ENCODE results near the gene TM4SF5. TPM values are rescaled to one million over a fixed set of nuclear protein-coding genes. Genes with fewer than 3 reads are reported as not detected.
"Not testable (repeated sequence)": the region's sequence is repeated elsewhere in the genome, so short reads cannot be mapped to it uniquely, and the experiment has no call there.

Gene TM4SF5
- total and polyA plus RNA-seq, 4 donors, result 18.4 TPM; not detected in 3

- DNase-seq (no peak), ATAC-seq (ENCODE audit: low FRiP score) (no peak)
- no peaks in the 10 kb centered on the region for H3K9me3 ChIP-seq (ENCODE audit: control insufficient read depth, low read length)
- no peaks in the 10 kb centered on the region for H3K4me1 ChIP-seq (ENCODE audit: control insufficient read depth in 1 of 2, insufficient read depth in 2 of 2, low read length in 2 of 2)
- H3K36me3 ChIP-seq (ENCODE audit: control insufficient read depth in 1 of 2, insufficient read depth in 2 of 2, low read length in 1 of 2), result peaks cover 0 to 3% of the 10 kb centered on the region in 2 donors
- WGBS, 2 donors, result 75 to 77% methylated on average over 12 of the region's 12 CpGs
- intact Hi-C loops (cut with DNase I), result no loop called here
- no peak overlapping the region for H3K27ac ChIP-seq (ENCODE audit: low read depth in 1 of 2, low read length in 2 of 2)
- H3K4me3 ChIP-seq (ENCODE audit: low read length in 2 of 2), result no peak overlapping the region
- no peaks in the 10 kb centered on the region for H3K27me3 ChIP-seq (ENCODE audit: control insufficient read depth in 1 of 2, insufficient read depth in 2 of 2, low read length in 1 of 2)
These were observed 51.8 kb downstream of the TM4SF5 start for GRCh38 chr17:4823373-4824089.

GRCh38 chr17:4827399-4827798 is 55.7 kb downstream of the TM4SF5 start:
- no peaks in the 10 kb centered on the region for H3K27me3 ChIP-seq (ENCODE audit: control insufficient read depth in 1 of 2, insufficient read depth in 2 of 2, low read length in 1 of 2)
- intact Hi-C loops (cut with DNase I), result no loop called here
- H3K4me3 ChIP-seq (ENCODE audit: low read length in 2 of 2), result no peak overlapping the region
- ATAC-seq (ENCODE audit: low FRiP score) (no peak), DNase-seq (no peak)
- WGBS, 2 donors, result 74 to 78% methylated on average over 8 of the region's 8 CpGs
- H3K4me1 ChIP-seq (ENCODE audit: control insufficient read depth in 1 of 2, insufficient read depth in 2 of 2, low read length in 2 of 2), result no peaks in the 10 kb centered on the region
- H3K9me3 ChIP-seq (ENCODE audit: control insufficient read depth, low read length), result no peaks in the 10 kb centered on the region
- H3K27ac ChIP-seq (ENCODE audit: low read depth in 1 of 2, low read length in 2 of 2), result no peak overlapping the region
- H3K36me3 ChIP-seq (ENCODE audit: control insufficient read depth in 1 of 2, insufficient read depth in 2 of 2, low read length in 1 of 2), result peaks cover 0 to 3% of the 10 kb centered on the region in 2 donors

DNA sequence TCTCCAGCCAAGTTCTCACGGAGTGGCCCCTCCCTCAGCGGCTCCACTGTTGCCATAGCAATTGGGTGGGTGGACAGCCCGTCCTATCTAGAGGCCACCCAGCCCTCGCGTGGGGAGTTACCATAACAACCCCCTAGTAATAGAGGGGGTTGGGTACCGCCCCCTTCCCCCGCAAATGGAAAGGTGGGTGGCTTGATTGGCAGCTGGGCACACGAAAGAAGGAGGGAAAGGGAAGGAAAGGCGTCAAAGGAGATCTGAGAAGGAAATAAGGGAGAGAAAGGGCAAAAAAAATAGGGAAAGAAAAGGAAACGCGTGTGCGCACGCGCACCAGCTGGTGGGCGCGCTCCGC is 61.1 kb downstream of the TM4SF5 start:
- H3K36me3 ChIP-seq (ENCODE audit: control insufficient read depth in 1 of 2, insufficient read depth in 2 of 2, low read length in 1 of 2); intact Hi-C loops (cut with DNase I); H3K27ac ChIP-seq (ENCODE audit: low read depth in 1 of 2, low read length in 2 of 2); H3K27me3 ChIP-seq (ENCODE audit: control insufficient read depth in 1 of 2, insufficient read depth in 2 of 2, low read length in 1 of 2); ATAC-seq (ENCODE audit: low FRiP score); H3K9me3 ChIP-seq (ENCODE audit: control insufficient read depth, low read length); H3K4me1 ChIP-seq (ENCODE audit: control insufficient read depth in 1 of 2, insufficient read depth in 2 of 2, low read length in 2 of 2); DNase-seq: not testable (repeated sequence)
- 1 to 10% methylated on average over 9 to 11 of the region's 17 CpGs for WGBS, 2 donors
- peak overlapping the region in 1 of 2 donors; percentile 51 for H3K4me3 ChIP-seq (ENCODE audit: low read length in 2 of 2)

Other genes with a start within 250 kb of the TM4SF5 start
- gene MYBBP1A, start 216.5 kb upstream of the TM4SF5 start, total RNA-seq, result 10 to 100 TPM; 35.2 to 36.6 TPM
- 10 to 100 TPM in 1 of 2 donors, 1 to 10 TPM in 1; 8.0 to 37.6 TPM for gene MYBBP1A, start 216.5 kb upstream of the TM4SF5 start, polyA plus RNA-seq
- not detected for gene GGT6, start 211.3 kb upstream of the TM4SF5 start, total RNA-seq
- gene GGT6, start 211.3 kb upstream of the TM4SF5 start, polyA plus RNA-seq, result 1 to 10 TPM in 1 of 2 donors, not detected in 1; 3.5 TPM
- gene SMTNL2, start 187.4 kb upstream of the TM4SF5 start, total RNA-seq, result 1 to 10 TPM in 1 of 2 donors, under 1 TPM in 1; 0.49 to 1.7 TPM
- gene SMTNL2, start 187.4 kb upstream of the TM4SF5 start, polyA plus RNA-seq, result not detected
- not detected for gene ALOX15, start 130.2 kb upstream of the TM4SF5 start, total RNA-seq
- gene ALOX15, start 130.2 kb upstream of the TM4SF5 start, polyA plus RNA-seq, result not detected
- gene PELP1, start 67.7 kb upstream of the TM4SF5 start, total RNA-seq, result 10 to 100 TPM; 34.6 to 49.4 TPM
- gene PELP1, start 67.7 kb upstream of the TM4SF5 start, polyA plus RNA-seq, result 10 to 100 TPM; 11.0 to 39.2 TPM
- 100 to 1,000 TPM in 1 of 2 donors, 10 to 100 TPM in 1; 71.8 to 119 TPM for gene ARRB2, start 61.3 kb upstream of the TM4SF5 start, total RNA-seq
- gene ARRB2, start 61.3 kb upstream of the TM4SF5 start, polyA plus RNA-seq, result 10 to 100 TPM; 23.2 to 55.2 TPM
- 10 to 100 TPM in 1 of 2 donors, 1 to 10 TPM in 1; 7.9 to 16.7 TPM for gene MED11, start 40.5 kb upstream of the TM4SF5 start, total RNA-seq
- gene MED11, start 40.5 kb upstream of the TM4SF5 start, polyA plus RNA-seq, result 10 to 100 TPM; 26.2 to 41.1 TPM
- gene ZMYND15, start 32.1 kb upstream of the TM4SF5 start, total RNA-seq, result 1 to 10 TPM; 2.1 to 7.7 TPM
- 1 to 10 TPM in 1 of 2 donors, under 1 TPM in 1; 0.87 to 1.0 TPM for gene ZMYND15, start 32.1 kb upstream of the TM4SF5 start, polyA plus RNA-seq
- gene CXCL16, start 32.0 kb upstream of the TM4SF5 start, total RNA-seq, result 10 to 100 TPM; 35.9 to 64.0 TPM
- gene CXCL16, start 32.0 kb upstream of the TM4SF5 start, polyA plus RNA-seq, result 10 to 100 TPM; 11.0 to 33.7 TPM
- gene VMO1, start 14.5 kb downstream of the TM4SF5 start, total RNA-seq, result 10 to 100 TPM in 1 of 2 donors, 1 to 10 TPM in 1; 6.6 to 19.3 TPM
- gene VMO1, start 14.5 kb downstream of the TM4SF5 start, polyA plus RNA-seq, result 10 to 100 TPM in 1 of 2 donors, 1 to 10 TPM in 1; 1.5 to 15.5 TPM
- gene GLTPD2, start 17.1 kb downstream of the TM4SF5 start, total RNA-seq, result not detected
- gene GLTPD2, start 17.1 kb downstream of the TM4SF5 start, polyA plus RNA-seq, result 1 to 10 TPM in 1 of 2 donors, not detected in 1; 3.4 TPM
- gene PSMB6, start 24.3 kb downstream of the TM4SF5 start, total RNA-seq, result 10 to 100 TPM; 78.3 to 91.8 TPM
- gene PSMB6, start 24.3 kb downstream of the TM4SF5 start, polyA plus RNA-seq, result 100 to 1,000 TPM; 171 to 186 TPM
- 10 to 100 TPM; 25.3 to 65.0 TPM for gene PLD2, start 35.3 kb downstream of the TM4SF5 start, total RNA-seq
- 10 to 100 TPM in 1 of 2 donors, 1 to 10 TPM in 1; 8.8 to 32.9 TPM for gene PLD2, start 35.3 kb downstream of the TM4SF5 start, polyA plus RNA-seq
- 10 to 100 TPM; 64.2 to 97.5 TPM for gene MINK1, start 61.5 kb downstream of the TM4SF5 start, total RNA-seq
- gene MINK1, start 61.5 kb downstream of the TM4SF5 start, polyA plus RNA-seq, result 10 to 100 TPM; 22.2 to 40.0 TPM
- 1 to 10 TPM; 2.5 to 2.9 TPM for gene C17orf107, start 127.7 kb downstream of the TM4SF5 start, total RNA-seq
- 1 to 10 TPM in 1 of 2 donors, under 1 TPM in 1; 0.49 to 1.1 TPM for gene C17orf107, start 127.7 kb downstream of the TM4SF5 start, polyA plus RNA-seq
- gene CHRNE, start 131.2 kb downstream of the TM4SF5 start, total RNA-seq, result 1 to 10 TPM in 1 of 2 donors, under 1 TPM in 1; 0.84 to 1.6 TPM
- gene CHRNE, start 131.2 kb downstream of the TM4SF5 start, polyA plus RNA-seq, result under 1 TPM in 1 of 2 donors, not detected in 1; 0.61 TPM
- under 1 TPM in 1 of 2 donors, not detected in 1; 0.19 TPM for gene GP1BA, start 160.4 kb downstream of the TM4SF5 start, total RNA-seq
- under 1 TPM in 1 of 2 donors, not detected in 1; 0.08 TPM for gene GP1BA, start 160.4 kb downstream of the TM4SF5 start, polyA plus RNA-seq
- 10 to 100 TPM; 28.3 to 29.5 TPM for gene SLC25A11, start 168.2 kb downstream of the TM4SF5 start, total RNA-seq
- gene SLC25A11, start 168.2 kb downstream of the TM4SF5 start, polyA plus RNA-seq, result 10 to 100 TPM; 31.8 to 41.6 TPM
- gene RNF167, start 168.4 kb downstream of the TM4SF5 start, total RNA-seq, result 10 to 100 TPM; 45.6 to 51.8 TPM
- gene RNF167, start 168.4 kb downstream of the TM4SF5 start, polyA plus RNA-seq, result 10 to 100 TPM; 39.3 to 89.3 TPM
- 100 to 1,000 TPM; 440 to 554 TPM for gene PFN1, start 176.6 kb downstream of the TM4SF5 start, total RNA-seq
- 100 to 1,000 TPM; 543 to 728 TPM for gene PFN1, start 176.6 kb downstream of the TM4SF5 start, polyA plus RNA-seq
- 1 to 10 TPM; 5.2 to 7.4 TPM for gene ENO3, start 179.2 kb downstream of the TM4SF5 start, total RNA-seq
- 10 to 100 TPM in 1 of 2 donors, 1 to 10 TPM in 1; 9.5 to 46.2 TPM for gene ENO3, start 179.2 kb downstream of the TM4SF5 start, polyA plus RNA-seq
- gene SPAG7, start 195.9 kb downstream of the TM4SF5 start, total RNA-seq, result 10 to 100 TPM; 38.8 to 48.3 TPM
- 100 to 1,000 TPM in 1 of 2 donors, 10 to 100 TPM in 1; 43.5 to 109 TPM for gene SPAG7, start 195.9 kb downstream of the TM4SF5 start, polyA plus RNA-seq
- 10 to 100 TPM; 62.2 to 68.1 TPM for gene CAMTA2, start 215.8 kb downstream of the TM4SF5 start, total RNA-seq
- gene CAMTA2, start 215.8 kb downstream of the TM4SF5 start, polyA plus RNA-seq, result 10 to 100 TPM; 21.7 to 67.5 TPM
- 1 to 10 TPM; 1.2 to 1.9 TPM for gene INCA1, start 225.6 kb downstream of the TM4SF5 start, total RNA-seq
- gene INCA1, start 225.6 kb downstream of the TM4SF5 start, polyA plus RNA-seq, result 1 to 10 TPM; 1.3 to 4.9 TPM
- gene KIF1C, start 226.1 kb downstream of the TM4SF5 start, total RNA-seq, result 100 to 1,000 TPM; 187 to 235 TPM
- 100 to 1,000 TPM in 1 of 2 donors, 10 to 100 TPM in 1; 89.0 to 371 TPM for gene KIF1C, start 226.1 kb downstream of the TM4SF5 start, polyA plus RNA-seq